Prostate gland (tissue), 2 donors: ENCODE results near the gene PACS1.
"Not testable (repeated sequence)": the region's sequence is repeated elsewhere in the genome, so short reads cannot be mapped to it uniquely, and the experiment has no call there.

ENCODE experiments used
- POLR2A ChIP-seq: fragments of 450-650 bp; IDR thresholded peaks from one replicate; pipeline ENCODE4 v1.6.1; 2016; ENCODE audit warnings: antibody characterized with exemption, mild to moderate bottlenecking
- TF ChIP-seq, protein P1 (sequence below), 4 experiments: fragments of 200-600 bp in 2 of 4; fragments of 450-650 bp in 2 of 4; sonication (generic) in 2 of 4; IDR thresholded peaks; 1 replicate in 3 of 4; 2 replicates in 1 of 4; pipeline ENCODE4 v1.5.1; 2016 to 2019; ENCODE audit warnings: antibody characterized with exemption in 4 of 4, mild to moderate bottlenecking in 2 of 4, moderate library complexity in 2 of 4

GRCh38 chr11:66276619-66277018 lies 206.5 kb downstream of the PACS1 start:
- TF ChIP-seq POLR2A, result not testable (repeated sequence)
- TF ChIP-seq, protein P1, sequence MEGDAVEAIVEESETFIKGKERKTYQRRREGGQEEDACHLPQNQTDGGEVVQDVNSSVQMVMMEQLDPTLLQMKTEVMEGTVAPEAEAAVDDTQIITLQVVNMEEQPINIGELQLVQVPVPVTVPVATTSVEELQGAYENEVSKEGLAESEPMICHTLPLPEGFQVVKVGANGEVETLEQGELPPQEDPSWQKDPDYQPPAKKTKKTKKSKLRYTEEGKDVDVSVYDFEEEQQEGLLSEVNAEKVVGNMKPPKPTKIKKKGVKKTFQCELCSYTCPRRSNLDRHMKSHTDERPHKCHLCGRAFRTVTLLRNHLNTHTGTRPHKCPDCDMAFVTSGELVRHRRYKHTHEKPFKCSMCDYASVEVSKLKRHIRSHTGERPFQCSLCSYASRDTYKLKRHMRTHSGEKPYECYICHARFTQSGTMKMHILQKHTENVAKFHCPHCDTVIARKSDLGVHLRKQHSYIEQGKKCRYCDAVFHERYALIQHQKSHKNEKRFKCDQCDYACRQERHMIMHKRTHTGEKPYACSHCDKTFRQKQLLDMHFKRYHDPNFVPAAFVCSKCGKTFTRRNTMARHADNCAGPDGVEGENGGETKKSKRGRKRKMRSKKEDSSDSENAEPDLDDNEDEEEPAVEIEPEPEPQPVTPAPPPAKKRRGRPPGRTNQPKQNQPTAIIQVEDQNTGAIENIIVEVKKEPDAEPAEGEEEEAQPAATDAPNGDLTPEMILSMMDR (IDR thresholded peaks at IDR 0.05), result not testable (repeated sequence)
